Neuronal stem cell (in vitro differentiated cells): ENCODE data around the gene FAM20C.
A peak's percentile ranks its signal among the peaks of the same experiment; 100 is the strongest.

Experiments used
- DNase-seq: peaks from one replicate; pipeline ENCODE4 v3.0.0-alpha.2; 2013; ENCODE audit warnings: low spot score
- H2AFZ ChIP-seq: one replicate; pipeline ENCODE4 v1.6.1; 2013; ENCODE audit warnings: mild to moderate bottlenecking, low read length, inconsistent platforms
- H2AK5ac ChIP-seq: 2 replicates; pipeline ENCODE4 v1.6.1; 2013; ENCODE audit warnings: low read depth, mild to moderate bottlenecking, inconsistent platforms, low read length, moderate library complexity, mixed read lengths
- H2BK120ac ChIP-seq: 2 replicates; pipeline ENCODE4 v1.6.1; 2013; ENCODE audit warnings: low read depth, mild to moderate bottlenecking, inconsistent platforms, low read length, moderate library complexity, mixed read lengths
- H2BK12ac ChIP-seq: one replicate; pipeline ENCODE4 v1.6.1; 2013; ENCODE audit warnings: low read length, inconsistent platforms
- H2BK15ac ChIP-seq: 2 replicates; pipeline ENCODE4 v1.6.1; 2013; ENCODE audit warnings: mild to moderate bottlenecking, low read length, inconsistent platforms, mixed read lengths
- H2BK5ac ChIP-seq: one replicate; pipeline ENCODE4 v1.6.1; 2013; ENCODE audit warnings: inconsistent platforms, mild to moderate bottlenecking, low read length, moderate library complexity
- H3K14ac ChIP-seq: one replicate; pipeline ENCODE4 v1.6.1; 2013; ENCODE audit warnings: low read length, inconsistent platforms
- H3K18ac ChIP-seq: 2 replicates; pipeline ENCODE4 v1.6.1; 2013; ENCODE audit warnings: low read length, inconsistent platforms
- H3K23ac ChIP-seq: 2 replicates; pipeline ENCODE4 v1.6.1; 2013; ENCODE audit warnings: low read depth, mild to moderate bottlenecking, mixed read lengths, low read length, inconsistent platforms; ENCODE audit not compliant: poor library complexity
- H3K27ac ChIP-seq: replicated peaks from 3 replicates; pipeline ENCODE4 v1.5.1; 2013; ENCODE audit warnings: low read length, inconsistent platforms
- H3K27me3 ChIP-seq, 3 experiments: 2 replicates each; pipeline ENCODE4 v1.6.1; 2013; ENCODE audit warnings: low read length in 3 of 3, mild to moderate bottlenecking in 2 of 3, inconsistent platforms in 1 of 3, low read depth in 1 of 3, mixed read lengths in 1 of 3, moderate library complexity in 1 of 3; ENCODE audit not compliant: control insufficient read depth in 3 of 3, insufficient read depth in 3 of 3
- H3K36me3 ChIP-seq, 2 donors: replicated peaks in 1 of 2; 2 replicates each; pipeline ENCODE4 v1.6.1; 2013; ENCODE audit warnings: low read length in 2 of 2; ENCODE audit not compliant: control insufficient read depth in 2 of 2, insufficient read depth in 2 of 2
- H3K4ac ChIP-seq: 2 replicates; pipeline ENCODE4 v1.6.1; 2013; ENCODE audit warnings: inconsistent platforms, mild to moderate bottlenecking, low read length, moderate library complexity
- H3K4me1 ChIP-seq, 2 donors: 1 replicate in 1 of 2; 2 replicates in 1 of 2; pipeline ENCODE4 v1.6.1; 2013; ENCODE audit warnings: low read length in 2 of 2, low read depth in 1 of 2; ENCODE audit not compliant: control insufficient read depth in 2 of 2, insufficient read depth in 1 of 2
- H3K4me2 ChIP-seq: one replicate; pipeline ENCODE4 v1.6.1; 2013; ENCODE audit warnings: mild to moderate bottlenecking, low read length, inconsistent platforms; ENCODE audit not compliant: insufficient read depth, poor library complexity, severe bottlenecking
- H3K4me3 ChIP-seq, 2 donors: 2 replicates each; pipeline ENCODE4 v1.5.1; 2013; ENCODE audit warnings: low read length in 2 of 2, mild to moderate bottlenecking in 2 of 2, inconsistent platforms in 1 of 2, moderate library complexity in 1 of 2
- H3K79me1 ChIP-seq: one replicate; pipeline ENCODE4 v1.6.1; 2013; ENCODE audit warnings: low read depth, mild to moderate bottlenecking, inconsistent platforms, low read length, moderate library complexity
- H3K9ac ChIP-seq: one replicate; pipeline ENCODE4 v1.6.1; 2013; ENCODE audit warnings: mild to moderate bottlenecking, low read depth, low read length, inconsistent platforms; ENCODE audit not compliant: poor library complexity
- H3K9me3 ChIP-seq, 2 donors: replicated peaks in 1 of 2; 2 replicates each; pipeline versions ENCODE3 to v1.6.1; 2013; ENCODE audit warnings: low read length in 2 of 2, mild to moderate bottlenecking in 2 of 2, inconsistent platforms in 1 of 2, low read depth in 1 of 2, mixed read lengths in 1 of 2, moderate library complexity in 1 of 2; ENCODE audit not compliant: control insufficient read depth in 2 of 2, insufficient read depth in 1 of 2
- H4K8ac ChIP-seq: one replicate; pipeline ENCODE4 v1.6.1; 2013; ENCODE audit warnings: low read depth, mild to moderate bottlenecking, inconsistent platforms, low read length, moderate library complexity
- H4K91ac ChIP-seq: one replicate; pipeline ENCODE4 v1.6.1; 2013; ENCODE audit warnings: low read length, low read depth, mild to moderate bottlenecking, inconsistent platforms; ENCODE audit not compliant: poor library complexity
- WGBS, 2 donors: extraction: QIAGEN DNeasy Blood & Tissue Kit; methylation state at CpG; one replicate each; pipeline ENCODE4 v1.1.7; 2013; ENCODE audit warnings: missing lambda C conversion rate in 2 of 2, mixed read lengths in 1 of 2; ENCODE audit not compliant: insufficient read length in 2 of 2, insufficient replicate concordance in 1 of 2; ENCODE audit errors: extremely low coverage in 2 of 2; 5-methylcytosine and 5-hydroxymethylcytosine counted together

FAM20C gene

GRCh38 chr7:195830-196128, 3.4 kb downstream of the FAM20C start:
- no CpG with 5 or more reads among the region's 19 CpGs for WGBS, 2 donors

GRCh38 chr7:196283-196682, 3.9 kb downstream of the FAM20C start:
- H3K36me3 ChIP-seq, result peaks cover 9 to 27% of the 10 kb centered on the region in 2 donors
- H3K27me3 ChIP-seq, result peaks cover 5 to 35% (median 9%) of the 10 kb centered on the region in 3 experiments
- H2AFZ ChIP-seq, result no peak overlapping the region
- H2BK120ac ChIP-seq, result no peak overlapping the region
- no peak overlapping the region for H3K23ac ChIP-seq
- no peaks in the 10 kb centered on the region for H3K9me3 ChIP-seq
- no peak overlapping the region for H3K18ac ChIP-seq
- H3K27ac ChIP-seq, result no peak overlapping the region
- peaks cover 20 to 21% of the 10 kb centered on the region in 2 donors for H3K4me1 ChIP-seq
- H2BK12ac ChIP-seq, result no peak overlapping the region
- H3K14ac ChIP-seq, result no peak overlapping the region
- no peak overlapping the region for H3K4ac ChIP-seq
- H3K4me3 ChIP-seq, result no peak overlapping the region
- H3K9ac ChIP-seq, result no peak overlapping the region
- no peak overlapping the region for H2AK5ac ChIP-seq
- no peak overlapping the region for H4K91ac ChIP-seq
- no peak overlapping the region for H3K4me2 ChIP-seq
- H2BK15ac ChIP-seq, result no peak overlapping the region
- no CpG with 5 or more reads among the region's 5 CpGs for WGBS, 2 donors
- DNase-seq, result no peak
- H4K8ac ChIP-seq, result no peak overlapping the region
- peaks cover 2% of the 10 kb centered on the region for H3K79me1 ChIP-seq
- no peak overlapping the region for H2BK5ac ChIP-seq

More at GRCh38 chr7:195830-196128, 3.4 kb downstream of the FAM20C start:
- no peak overlapping the region for H3K18ac ChIP-seq
- H2BK5ac ChIP-seq, result no peak overlapping the region
- H4K8ac ChIP-seq, result no peak overlapping the region
- H3K36me3 ChIP-seq, result peaks cover 9 to 27% of the 10 kb centered on the region in 2 donors
- no peak overlapping the region for H3K4ac ChIP-seq
- H3K9me3 ChIP-seq, result no peaks in the 10 kb centered on the region
- no peak for DNase-seq
- no peak overlapping the region for H2BK120ac ChIP-seq
- H2BK12ac ChIP-seq, result peak overlapping the region; percentile 84
- no peak overlapping the region for H4K91ac ChIP-seq
- no peak overlapping the region for H2AK5ac ChIP-seq
- H3K9ac ChIP-seq, result peak overlapping the region; percentile 70
- H3K14ac ChIP-seq, result peak overlapping the region; percentile 56
- H3K4me2 ChIP-seq, result peak overlapping the region; percentile 18
- peak overlapping the region; percentile 95 for H3K23ac ChIP-seq
- H3K79me1 ChIP-seq, result peaks cover 2% of the 10 kb centered on the region
- peaks cover 20 to 21% of the 10 kb centered on the region in 2 donors for H3K4me1 ChIP-seq
- no peak overlapping the region for H3K27ac ChIP-seq
- peak overlapping the region in 1 of 2 donors; percentile 49 for H3K4me3 ChIP-seq
- peaks cover 5 to 38% (median 14%) of the 10 kb centered on the region in 3 experiments for H3K27me3 ChIP-seq
- H2BK15ac ChIP-seq, result peak overlapping the region; percentile 49
- no peak overlapping the region for H2AFZ ChIP-seq

GRCh38 chr7:196778-197321, 4.5 kb downstream of the FAM20C start:
- H3K14ac ChIP-seq, result peak overlapping the region; percentile 12
- no peak overlapping the region for H2BK15ac ChIP-seq
- no peak overlapping the region for H3K4ac ChIP-seq
- no peak overlapping the region for H3K4me3 ChIP-seq
- no peak overlapping the region for H4K8ac ChIP-seq
- H3K27ac ChIP-seq, result no peak overlapping the region
- H4K91ac ChIP-seq, result no peak overlapping the region
- peak overlapping the region; percentile 31 for H3K18ac ChIP-seq
- H3K23ac ChIP-seq, result peak overlapping the region; percentile 94
- no peak overlapping the region for H2AFZ ChIP-seq
- no peak overlapping the region for H3K4me2 ChIP-seq
- H3K9ac ChIP-seq, result peak overlapping the region; percentile 55
- DNase-seq, result no peak
- H2BK120ac ChIP-seq, result no peak overlapping the region
- H3K79me1 ChIP-seq, result peaks cover 2% of the 10 kb centered on the region
- no peak overlapping the region for H2BK12ac ChIP-seq
- no peaks in the 10 kb centered on the region for H3K9me3 ChIP-seq
- H3K27me3 ChIP-seq, result peaks cover 5 to 30% (median 5%) of the 10 kb centered on the region in 3 experiments
- H3K4me1 ChIP-seq, result peaks cover 15 to 18% of the 10 kb centered on the region in 2 donors
- H2AK5ac ChIP-seq, result peak overlapping the region; percentile 74
- H2BK5ac ChIP-seq, result no peak overlapping the region
- H3K36me3 ChIP-seq, result peaks cover 9 to 27% of the 10 kb centered on the region in 2 donors
- no CpG with 5 or more reads among the region's 13 CpGs for WGBS, 2 donors

GRCh38 chr7:197413-198335, 5.3 kb downstream of the FAM20C start:
- Histone ChIP-seq H2BK12ac (no peak overlapping the region), H3K27me3 (peaks cover 5 to 30% (median 5%) of the 10 kb centered on the region in 3 experiments), H2BK5ac (no peak overlapping the region), H3K14ac (peak overlapping the region; percentile 12), H3K36me3 (peaks cover 9 to 27% of the 10 kb centered on the region in 2 donors), H3K4me2 (no peak overlapping the region), H3K23ac (peak overlapping the region; percentile 94), H3K4me1 (peaks cover 15 to 18% of the 10 kb centered on the region in 2 donors), H3K4ac (no peak overlapping the region), H2AK5ac (peak overlapping the region; percentile 74), H3K4me3 (no peak overlapping the region), H2BK15ac (no peak overlapping the region), H4K91ac (no peak overlapping the region), H3K27ac (no peak overlapping the region), H3K18ac (no peak overlapping the region), H2BK120ac (no peak overlapping the region), H3K79me1 (peaks cover 2% of the 10 kb centered on the region), H3K9me3 (no peaks in the 10 kb centered on the region), H3K9ac (no peak overlapping the region), H2AFZ (no peak overlapping the region), H4K8ac (no peak overlapping the region)
- no peak for DNase-seq
- WGBS, 2 donors, result no CpG with 5 or more reads among the region's 22 CpGs
